GOT3 (cell line): ENCODE results near the gene CCDC197.

ENCODE experiments used
- DNase-seq: peaks from one replicate; lab custom pipeline; 2025; ENCODE audit warnings: mixed read lengths; lab: John Stamatoyannopoulos, UW

Gene CCDC197

DNA sequence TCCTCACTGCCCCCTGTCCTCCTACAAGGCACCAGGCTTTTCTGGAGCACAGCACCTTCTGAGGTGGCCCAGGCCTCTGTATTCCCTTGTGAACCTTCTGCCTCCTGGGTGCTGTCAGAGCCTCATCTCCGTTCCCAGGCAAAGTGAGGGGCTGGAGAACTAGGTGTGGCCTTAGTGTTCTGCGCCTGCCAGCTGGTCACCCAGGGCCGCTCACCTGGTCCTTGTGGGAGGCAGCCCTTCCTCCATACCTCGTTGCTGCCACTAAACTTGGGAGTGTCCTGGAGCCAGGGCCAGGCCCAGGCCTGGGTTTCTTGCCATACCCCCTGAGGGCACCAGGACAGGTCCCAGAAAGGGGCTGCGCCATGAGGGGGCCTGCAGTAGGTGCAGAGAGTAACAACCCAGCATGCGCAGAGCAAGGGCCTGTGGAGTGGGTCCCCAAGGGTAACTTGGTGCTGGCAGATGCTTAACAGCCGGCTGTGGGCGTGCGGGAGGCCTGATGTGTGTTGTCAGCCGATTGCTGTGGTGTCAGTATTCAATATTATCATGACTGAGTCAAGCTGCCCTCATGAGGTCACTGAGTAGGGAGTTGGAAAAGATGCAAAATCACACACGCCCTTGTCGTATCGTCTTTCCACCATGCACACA is 46.1 kb downstream of the CCDC197 start:
- no peak for DNase-seq

DNA sequence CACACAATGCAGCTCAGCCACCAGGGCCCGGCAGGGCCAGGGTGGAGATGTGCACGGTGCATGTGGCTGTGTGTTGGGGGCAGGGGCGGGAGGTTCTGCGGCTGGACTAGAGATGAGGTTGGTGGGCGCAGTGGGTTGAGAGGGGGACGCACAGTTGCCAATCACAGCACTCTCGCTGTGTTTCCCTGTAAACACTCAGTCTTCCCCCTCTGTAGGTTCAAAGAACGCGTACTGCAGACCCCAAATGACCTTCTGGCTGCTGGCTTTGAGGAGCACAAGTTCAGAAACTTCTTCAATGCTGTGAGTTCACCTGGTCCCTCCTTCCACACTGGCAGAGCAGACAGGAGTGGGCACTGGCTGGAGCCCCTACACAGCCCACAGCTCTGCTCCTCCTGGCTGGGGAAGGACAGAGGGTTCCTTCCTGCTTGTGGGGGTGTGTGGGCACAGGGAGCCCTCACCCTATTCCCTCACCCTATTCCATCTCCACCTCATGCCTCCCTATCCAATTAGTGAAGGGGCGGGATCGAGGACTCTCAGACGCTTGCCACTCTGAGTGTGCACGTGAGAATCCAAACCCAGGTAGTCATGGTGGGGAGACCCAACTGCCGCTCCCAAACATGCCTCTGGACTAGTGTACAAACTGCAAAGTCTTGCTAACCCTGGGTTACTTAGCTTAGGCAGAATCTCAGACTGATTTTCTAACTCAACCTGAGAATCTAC is 46.8 kb downstream of the CCDC197 start:
- DNase-seq: no peak

DNA sequence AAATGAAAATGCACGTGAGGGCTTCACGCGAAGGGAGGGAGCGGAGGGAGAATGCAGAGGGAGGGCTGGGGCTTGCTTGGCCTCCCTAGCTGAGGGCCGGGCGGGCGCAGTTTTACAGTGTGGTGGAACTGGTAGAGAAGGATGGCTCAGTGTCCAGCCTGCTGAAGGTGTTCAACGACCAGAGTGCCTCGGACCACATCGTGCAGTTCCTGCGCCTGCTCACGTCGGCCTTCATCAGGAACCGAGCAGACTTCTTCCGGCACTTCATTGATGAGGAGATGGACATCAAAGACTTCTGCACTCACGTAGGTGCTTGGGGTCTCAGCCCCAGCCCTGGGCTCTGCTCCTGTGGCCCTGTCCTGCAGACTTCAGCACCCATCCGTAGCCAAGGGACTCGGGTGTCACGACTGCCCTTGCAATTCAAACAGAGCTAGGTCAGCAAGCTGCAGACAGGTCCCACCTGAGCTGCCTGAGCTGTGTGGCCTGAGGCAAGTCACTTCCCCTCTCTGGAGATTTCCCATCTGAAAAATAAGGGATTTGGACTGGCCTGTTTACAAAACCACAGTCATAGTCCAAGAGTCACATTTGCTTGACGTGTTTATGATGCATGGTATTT is 47.5 kb downstream of the CCDC197 start:
- no peak for DNase-seq

DNA sequence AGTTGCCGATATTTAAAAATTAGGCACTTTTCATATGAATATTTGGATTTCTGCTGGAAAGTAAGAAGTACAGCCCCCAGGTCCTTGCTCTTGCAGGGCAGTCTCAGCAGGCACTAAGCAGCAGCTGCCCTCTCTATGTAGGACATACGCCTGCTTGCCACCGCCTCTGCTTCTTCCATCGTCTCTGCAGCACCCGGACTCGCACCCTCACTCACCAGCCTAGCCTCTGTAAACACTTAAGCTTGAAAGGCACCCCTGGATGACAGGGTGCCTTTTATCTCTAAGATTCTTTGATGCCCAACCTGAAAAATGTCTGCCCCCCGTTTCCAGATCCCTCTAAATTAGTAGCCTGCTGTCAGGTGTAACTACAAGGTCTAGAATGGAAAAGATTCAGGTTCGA is 48.0 kb downstream of the CCDC197 start:
- no peak for DNase-seq

DNA sequence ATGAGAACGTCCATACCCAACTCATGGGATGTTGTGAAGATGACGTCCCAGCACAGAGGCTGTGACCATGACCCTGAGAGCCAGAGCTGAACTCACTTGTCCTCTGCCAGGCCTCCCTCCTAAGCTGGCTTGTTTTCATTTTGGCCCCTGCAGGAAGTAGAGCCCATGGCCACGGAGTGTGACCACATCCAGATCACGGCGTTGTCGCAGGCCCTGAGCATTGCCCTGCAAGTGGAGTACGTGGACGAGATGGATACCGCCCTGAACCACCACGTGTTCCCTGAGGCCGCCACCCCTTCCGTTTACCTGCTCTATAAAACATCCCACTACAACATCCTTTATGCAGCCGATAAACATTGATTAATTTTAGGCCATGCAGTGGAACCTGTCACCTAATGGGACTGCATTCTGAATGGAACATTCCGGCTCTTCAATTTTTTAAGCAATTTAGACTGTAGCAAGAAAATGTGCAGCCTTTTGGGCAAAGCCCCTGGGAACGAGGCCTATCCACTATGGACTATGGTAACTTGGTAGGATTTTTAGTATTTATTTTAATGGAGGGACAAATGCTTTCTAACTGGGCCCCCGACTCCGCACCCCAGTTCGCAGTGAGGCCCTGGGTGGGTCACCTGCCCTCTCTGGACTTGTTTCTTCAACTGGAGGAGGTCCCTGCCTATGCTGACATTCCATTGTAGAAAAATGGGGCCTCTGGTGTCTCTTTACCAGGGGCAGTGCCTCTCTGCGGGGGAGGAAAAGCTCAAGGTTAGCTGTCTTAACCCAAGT is 48.7 kb downstream of the CCDC197 start:
- no peak for DNase-seq

DNA sequence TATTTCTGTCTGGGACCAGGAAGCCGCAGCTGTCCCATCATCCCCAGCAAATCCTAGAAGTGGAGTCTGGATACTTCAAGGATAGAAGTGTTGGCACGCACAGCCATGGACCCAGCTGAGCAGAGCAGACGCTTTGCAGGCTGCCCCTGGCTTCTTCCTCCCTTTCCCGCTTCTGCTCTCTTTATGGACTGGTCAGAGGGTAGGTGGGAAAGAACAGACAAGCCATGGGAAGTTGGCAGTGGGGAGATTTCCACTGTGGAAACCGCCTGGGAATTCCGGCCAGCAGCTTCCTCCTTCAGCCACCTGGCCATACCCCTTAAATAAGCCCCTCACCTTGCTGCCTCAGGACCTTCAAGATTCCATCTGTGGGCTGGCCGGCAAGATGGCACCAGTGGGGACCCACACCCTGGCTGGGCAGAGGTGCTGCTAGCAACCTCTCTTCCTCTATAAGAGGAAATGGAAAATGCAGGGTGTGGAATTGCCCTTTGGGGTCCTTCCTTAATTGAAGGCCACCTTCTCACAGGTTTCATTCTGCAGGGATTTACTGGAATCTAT is 49.7 kb downstream of the CCDC197 start:
- DNase-seq: no peak

DNA sequence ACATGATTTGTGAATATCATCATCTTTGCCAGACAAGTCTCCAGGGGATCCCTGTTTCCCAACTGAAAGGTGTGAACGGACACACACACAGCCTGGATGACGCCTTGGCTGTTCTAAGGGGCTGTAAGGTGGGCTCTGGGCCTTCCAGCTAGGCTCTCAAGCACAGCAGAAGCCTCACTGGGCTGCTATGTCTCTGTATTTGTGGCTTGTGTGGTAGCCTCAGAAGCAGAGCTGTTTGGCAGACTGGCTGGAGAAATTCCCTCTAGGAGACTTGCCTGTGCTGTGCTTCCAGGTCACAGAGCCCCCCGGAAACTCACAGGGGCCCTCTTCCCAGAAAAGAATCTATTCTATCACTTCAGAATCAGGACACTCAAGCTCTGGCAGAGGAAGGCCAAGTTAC is 50.5 kb downstream of the CCDC197 start:
- DNase-seq: no peak

DNA sequence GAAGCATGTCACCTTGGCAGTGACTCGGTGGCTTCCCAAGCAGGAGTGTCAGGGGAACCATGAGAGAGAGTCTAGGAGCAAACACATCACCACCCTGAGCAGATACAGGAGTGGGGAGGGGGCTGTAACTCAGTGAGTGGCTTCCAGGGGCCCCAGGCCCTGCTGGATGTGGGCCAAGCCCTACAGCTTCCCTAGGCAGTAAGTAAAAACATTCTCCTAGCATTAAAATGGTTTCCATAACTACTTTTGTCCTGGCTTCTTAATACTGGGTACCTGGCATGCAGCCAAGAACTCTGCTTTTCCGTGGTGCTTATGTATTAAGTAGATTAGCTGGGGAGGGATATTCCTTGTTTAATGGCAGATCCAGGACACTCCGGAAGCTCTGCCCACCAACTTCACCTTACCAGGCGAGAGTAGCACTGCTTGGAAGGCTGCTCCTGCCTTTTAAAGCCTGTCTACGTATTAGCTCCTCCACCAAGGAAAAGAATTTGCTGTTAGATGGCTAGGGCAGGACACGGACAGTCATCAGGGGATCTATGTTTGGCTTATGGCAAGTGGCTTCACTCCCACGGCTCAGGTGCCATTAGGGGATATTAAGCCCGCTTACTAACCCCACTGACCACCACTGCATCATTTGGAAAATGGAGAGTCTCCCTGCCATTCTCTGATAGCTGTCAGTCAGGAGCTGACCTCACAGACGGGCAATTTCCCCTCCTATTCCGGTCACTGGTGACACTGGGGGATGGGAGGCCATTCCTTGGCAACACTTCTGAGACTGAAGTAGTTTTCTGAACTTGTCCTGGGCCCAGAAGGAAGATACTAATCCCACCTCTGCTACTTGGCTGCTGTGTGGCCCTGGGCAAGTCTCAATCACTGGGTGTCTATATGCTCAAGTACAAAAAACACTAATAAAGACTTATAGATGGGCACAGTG is 51.9 kb downstream of the CCDC197 start:
- DNase-seq: no peak

DNA sequence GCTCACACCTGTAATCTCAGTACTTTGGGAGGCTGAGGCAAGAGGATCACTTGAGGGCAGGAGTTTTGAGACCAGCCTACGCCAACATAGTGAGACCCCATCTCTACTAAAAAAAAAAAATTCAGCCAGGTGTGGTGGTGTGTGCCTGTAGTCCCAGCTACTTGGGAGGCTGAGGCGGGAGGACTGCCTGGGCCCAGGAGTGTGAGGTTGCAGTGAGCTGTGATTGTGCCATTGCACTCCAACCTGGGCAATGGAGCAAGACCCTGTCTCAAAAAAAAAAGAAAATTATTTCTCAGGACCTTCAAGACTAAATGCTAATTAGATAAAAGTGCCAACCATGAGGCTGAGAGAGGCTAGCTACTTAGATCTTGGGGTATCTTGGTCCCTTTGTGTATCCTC is 52.5 kb downstream of the CCDC197 start:
- DNase-seq: no peak

DNA sequence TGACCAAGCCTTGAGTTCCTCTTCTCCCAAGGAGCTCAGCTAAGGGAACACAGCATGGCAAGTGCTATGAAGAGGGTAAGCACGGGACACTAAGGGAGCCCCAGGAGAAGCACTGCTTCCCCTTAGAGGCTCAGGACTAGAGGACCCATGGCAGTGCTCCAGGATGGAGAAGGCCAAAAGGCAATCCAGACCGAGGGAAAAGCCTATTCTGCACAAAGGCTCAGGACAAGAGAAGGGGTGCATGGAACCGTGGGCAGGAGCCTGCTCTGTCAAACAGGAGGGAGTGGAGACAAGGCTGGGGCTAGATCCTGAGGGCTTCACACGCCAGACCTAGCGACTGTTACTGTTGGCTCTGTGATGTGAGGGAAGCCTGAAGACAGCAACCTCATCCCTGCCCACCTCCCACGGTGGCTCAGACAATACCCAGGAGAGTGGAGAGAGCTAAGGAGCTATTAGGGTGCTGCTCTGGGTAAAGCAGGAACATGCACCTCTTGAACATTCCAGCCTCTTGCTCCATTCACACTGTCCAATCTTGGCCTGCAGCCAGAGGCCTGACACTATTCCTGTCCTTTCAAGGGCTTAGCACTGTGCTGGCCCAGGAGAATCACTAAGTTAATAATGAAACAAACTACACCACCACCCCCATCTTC is 53.3 kb downstream of the CCDC197 start:
- no peak for DNase-seq

DNA sequence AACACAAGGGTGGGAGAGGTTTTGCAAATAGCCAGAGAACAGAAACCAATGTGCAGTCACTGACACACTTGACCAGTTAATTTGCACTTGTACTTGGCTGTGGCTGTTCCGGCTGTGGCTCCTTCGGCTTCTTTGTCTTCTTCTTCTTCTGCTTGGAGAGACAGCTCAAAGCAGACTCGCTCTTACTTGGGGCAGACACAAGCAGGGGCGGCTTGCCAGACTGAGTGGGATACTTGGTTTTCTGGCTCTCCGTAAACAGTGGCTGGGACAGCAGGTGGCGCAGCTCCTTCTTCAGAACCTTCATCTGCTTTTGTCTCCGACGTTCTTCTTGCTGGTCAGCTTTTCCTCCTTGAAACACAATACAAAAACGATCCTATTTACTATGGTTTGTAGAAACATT is 54.0 kb downstream of the CCDC197 start:
- no peak for DNase-seq

DNA sequence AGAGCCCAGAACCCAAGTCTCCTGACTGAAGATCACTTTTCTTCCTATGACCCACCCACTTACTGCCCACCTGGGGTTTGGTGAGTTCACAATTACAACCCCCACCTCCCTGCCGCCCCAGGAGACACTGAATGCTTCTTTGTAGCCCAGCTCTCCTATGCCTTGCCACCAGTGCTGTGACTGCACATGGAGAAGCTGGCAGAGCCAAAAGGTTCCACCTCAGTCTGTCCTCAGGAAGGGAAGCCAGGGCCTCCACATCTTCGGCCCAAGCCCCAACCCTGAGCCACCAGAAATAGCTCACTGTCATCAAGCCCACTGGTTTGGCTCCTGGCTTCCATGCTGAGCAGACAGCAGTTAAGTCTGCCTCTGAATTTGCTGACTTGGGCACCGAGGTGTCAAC is 54.7 kb downstream of the CCDC197 start:
- DNase-seq: no peak

DNA sequence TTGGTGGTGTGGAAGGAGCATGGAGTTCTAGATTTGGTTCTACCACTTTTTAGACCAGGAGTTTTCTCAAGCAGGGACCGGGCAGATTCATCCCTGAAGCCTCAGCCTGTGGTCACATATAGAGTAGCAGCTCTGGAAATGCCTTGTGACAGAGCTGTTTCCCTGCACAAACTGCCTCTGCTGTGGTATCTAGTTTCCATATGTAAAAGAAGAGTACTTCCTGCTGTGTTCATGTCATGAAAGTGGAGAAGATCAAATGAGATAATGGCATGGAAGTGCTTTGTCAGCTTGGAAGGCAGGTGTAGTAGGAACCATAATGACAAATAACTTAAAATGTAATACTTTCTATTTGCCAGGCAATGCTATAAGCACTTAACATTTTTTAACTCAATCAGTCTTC is 55.1 kb downstream of the CCDC197 start:
- no peak for DNase-seq

DNA sequence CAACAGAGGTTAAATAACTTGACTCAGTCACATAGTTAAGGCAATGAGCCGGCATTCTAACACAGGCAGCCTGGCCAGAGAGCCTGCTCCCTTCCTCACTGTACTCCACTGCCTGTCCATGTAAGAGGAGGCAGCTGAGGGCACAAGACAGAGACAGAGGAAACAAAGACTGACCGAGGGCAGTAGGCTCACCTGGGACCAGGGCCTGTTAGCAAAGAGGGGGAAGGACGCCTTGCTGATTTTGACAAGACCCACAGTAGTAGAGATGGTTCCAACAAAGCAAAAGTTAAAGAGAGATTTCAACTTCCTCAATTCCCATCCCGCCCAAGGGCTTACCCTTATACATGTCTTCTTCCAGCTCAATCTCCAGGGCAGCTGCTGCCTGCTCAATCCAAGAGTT is 55.6 kb downstream of the CCDC197 start:
- no peak for DNase-seq

DNA sequence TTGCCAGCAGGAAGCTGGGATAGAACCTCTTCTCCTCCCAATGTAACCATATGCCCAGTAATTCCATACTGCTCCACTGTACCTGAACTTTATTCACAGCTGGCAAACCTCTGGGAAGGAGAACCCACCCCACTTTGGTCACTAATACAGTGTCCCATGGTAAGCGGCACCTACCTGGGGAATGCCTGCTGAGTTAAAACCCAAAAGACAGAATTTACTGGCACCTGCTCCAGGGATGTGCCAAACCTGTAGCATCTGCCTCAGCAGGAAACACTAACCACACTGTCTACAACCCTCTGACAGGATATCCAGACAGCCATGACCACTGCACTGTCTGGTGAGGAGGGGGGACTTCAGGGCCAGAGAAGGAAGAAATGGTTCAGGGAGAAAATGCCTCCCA is 57.3 kb downstream of the CCDC197 start:
- DNase-seq: no peak

DNA sequence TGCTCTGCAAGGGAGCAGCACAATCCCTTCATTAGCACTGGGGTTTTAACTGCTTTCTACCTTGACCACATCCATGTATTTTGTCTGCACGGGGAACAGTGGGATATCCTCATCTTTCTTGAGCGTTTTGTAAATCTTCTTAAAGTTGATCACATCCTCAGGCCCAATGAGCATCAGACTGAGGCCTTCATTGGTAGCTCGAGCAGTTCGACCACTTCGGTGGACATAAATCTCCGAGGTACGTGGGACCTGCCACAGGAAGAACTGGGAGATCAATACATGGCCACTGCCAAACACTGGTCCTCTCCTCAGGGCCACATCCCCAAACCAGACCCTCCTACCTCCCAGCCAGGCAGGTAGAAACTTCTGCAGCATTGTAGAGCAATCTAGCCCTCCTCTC is 57.8 kb downstream of the CCDC197 start:
- no peak for DNase-seq

DNA sequence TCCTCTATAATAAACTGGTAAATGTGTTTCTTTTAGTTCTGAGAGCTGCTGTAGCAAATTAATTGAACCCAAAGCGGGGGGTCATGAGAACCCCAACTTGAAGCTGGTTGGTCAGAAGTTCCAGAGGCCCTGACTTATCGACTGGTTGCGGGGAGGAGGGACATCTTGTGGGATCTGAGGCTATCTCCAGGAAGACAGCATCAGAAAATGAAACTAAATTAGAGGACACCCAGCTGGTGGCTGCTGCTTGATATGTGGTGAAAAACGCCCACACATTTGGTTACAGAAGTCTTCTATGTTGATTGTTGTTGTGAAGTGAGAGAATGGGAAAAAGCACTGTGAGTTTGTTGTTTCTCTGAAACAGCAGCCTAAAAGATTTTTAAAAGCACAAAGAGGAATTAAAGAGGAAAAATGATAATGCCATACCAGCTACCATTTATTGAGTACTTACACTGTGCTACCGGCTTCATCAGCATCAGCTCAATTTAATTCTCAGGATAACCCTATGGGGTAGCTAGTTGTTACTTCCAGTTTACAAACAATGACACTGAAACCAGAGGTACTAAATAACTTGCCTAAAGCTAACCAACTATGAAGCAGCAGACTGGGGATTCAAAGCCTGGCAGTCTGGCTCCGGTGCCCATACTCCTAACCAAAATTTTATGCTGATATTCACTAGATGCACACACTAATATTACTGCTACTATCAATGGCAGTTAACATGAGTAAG is 59.6 kb downstream of the CCDC197 start:
- no peak for DNase-seq

DNA sequence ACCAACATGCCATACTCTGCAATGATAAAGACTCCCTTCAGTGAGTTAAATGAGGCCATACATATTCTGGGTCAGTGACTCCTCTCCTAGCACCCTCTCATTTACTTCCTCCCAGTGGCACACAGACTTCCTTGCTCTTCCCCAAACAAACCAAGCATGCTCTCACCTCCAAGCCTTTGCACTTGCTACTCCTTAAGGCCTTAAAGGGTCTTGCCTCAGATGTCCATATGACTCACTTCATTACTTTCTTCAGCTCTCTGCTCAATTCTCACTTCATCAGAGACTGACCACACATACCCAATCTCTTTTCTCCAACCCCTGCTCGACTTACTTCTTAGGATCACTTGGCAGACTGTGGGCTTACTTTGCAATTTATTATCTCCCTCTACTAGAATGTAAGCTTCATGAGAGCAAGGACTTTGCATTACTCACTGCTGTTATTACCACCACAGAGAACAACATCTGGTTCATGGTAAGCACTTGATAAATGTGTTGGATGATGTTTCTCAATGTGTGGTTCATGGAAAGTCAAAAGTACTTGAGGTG is 61.1 kb downstream of the CCDC197 start:
- no peak for DNase-seq
